A549 (cell line): ENCODE results near the gene ADARB2. TPM values are rescaled to one million over a fixed set of nuclear protein-coding genes. Genes with fewer than 3 reads are reported as not detected.

Experiments
- ATAC-seq, 2 experiments: fragments of 200-7000 bp in 1 of 2; fragments of >200 bp in 1 of 2; cut with Nextera tagmentation in 1 of 2; cut with Tn5 transposase in 1 of 2; 3 replicates each; pipeline versions ENCODE4 v1.8.0 to v1.9.1; 2018 to 2020; ENCODE audit warnings: mild to moderate bottlenecking in 1 of 2, moderate library complexity in 1 of 2
- CTCF ChIA-PET: fragments of 300-600 bp; sonication (Branson Sonifier 250); formaldehyde crosslinking; extraction: SDS; loops from one replicate; lab custom pipeline; 2021; ENCODE audit warnings: antibody characterized with exemption, inconsistent platforms; lab: Yijun Ruan, JAX
- POLR2A ChIA-PET: fragments of 350-600 bp; formaldehyde crosslinking; extraction: SDS; loops from one replicate; lab custom pipeline; 2021; ENCODE audit warnings: antibody characterized with exemption, inconsistent platforms; lab: Yijun Ruan, JAX
- DNase-seq, 2 experiments: peaks; one replicate each; pipeline versions ENCODE4 v3.0.0 to v3.0.0-alpha.2; 2011 to 2016; ENCODE audit warnings: low read depth in 1 of 2, low spot score in 1 of 2
- FAIRE-seq: peaks from 2 replicates; lab custom pipeline; 2011; peaks lifted over from hg19 to GRCh38; lab: Jason Lieb, UNC
- H3K27ac ChIP-seq, 2 experiments: fragments of >200 bp; sonication (Bioruptor Twin); formaldehyde crosslinking; 3 replicates each; pipeline ENCODE4 v1.5.1; 2016 to 2017
- H3K4me1 ChIP-seq: fragments of >200 bp; sonication (Bioruptor Twin); formaldehyde crosslinking; 3 replicates; pipeline ENCODE4 v1.6.1; 2016
- H3K4me2 ChIP-seq: fragments of >200 bp; sonication (Bioruptor Twin); formaldehyde crosslinking; 3 replicates; pipeline ENCODE4 v1.6.1; 2016
- H3K4me3 ChIP-seq: fragments of >200 bp; sonication (Bioruptor Twin); formaldehyde crosslinking; 3 replicates; pipeline ENCODE4 v1.5.1; 2016
- H3K9me3 ChIP-seq: fragments of >200 bp; sonication (Bioruptor Twin); formaldehyde crosslinking; 3 replicates; pipeline ENCODE4 v1.6.1; 2016
- CBX2 ChIP-seq: fragments of 200-600 bp; sonication (generic); IDR thresholded peaks from 2 replicates; pipeline ENCODE4 v1.6.1; 2016; ENCODE audit warnings: low read depth, mild to moderate bottlenecking, borderline replicate concordance
- CHD2 ChIP-seq: fragments of 150-350 bp; IDR thresholded peaks from 2 replicates; pipeline ENCODE4 v1.6.1; 2014; ENCODE audit warnings: low read length; ENCODE audit not compliant: partially characterized antibody
- FOSB ChIP-seq: fragments of 250-450 bp; sonication (Bioruptor Pico); IDR thresholded peaks from 2 replicates; pipeline ENCODE4 v1.5.0; 2020; ENCODE audit warnings: mild to moderate bottlenecking, moderate library complexity
- GATA3 ChIP-seq: IDR thresholded peaks from 2 replicates; pipeline ENCODE4 v1.6.1; 2012; ENCODE audit warnings: borderline replicate concordance
- HOXA7 ChIP-seq: fragments of 250-450 bp; sonication (Bioruptor Pico); IDR thresholded peaks from 2 replicates; pipeline ENCODE4 v1.5.0; 2020; ENCODE audit warnings: mild to moderate bottlenecking, moderate library complexity
- HOXB13 ChIP-seq: fragments of 250-450 bp; sonication (Bioruptor Pico); IDR thresholded peaks from 2 replicates; pipeline ENCODE4 v1.5.0; 2020; ENCODE audit warnings: low read depth, mild to moderate bottlenecking, moderate library complexity
- HOXB5 ChIP-seq: fragments of 250-450 bp; sonication (Bioruptor Pico); IDR thresholded peaks from 2 replicates; pipeline ENCODE4 v1.5.0; 2020; ENCODE audit warnings: mild to moderate bottlenecking, moderate library complexity
- MAFK ChIP-seq: fragments of 450-650 bp; IDR thresholded peaks from 2 replicates; pipeline ENCODE4 v1.6.1; 2014; ENCODE audit not compliant: partially characterized antibody
- MYC ChIP-seq: IDR thresholded peaks from 2 replicates; pipeline ENCODE4 v1.6.1; 2012; ENCODE audit warnings: mild to moderate bottlenecking, inconsistent platforms, low read length, improper control_type of control experiment, borderline replicate concordance
- NPAS2 ChIP-seq: fragments of 250-450 bp; sonication (Bioruptor Pico); IDR thresholded peaks from 2 replicates; pipeline ENCODE4 v1.8.0; 2022; ENCODE audit warnings: mild to moderate bottlenecking, moderate library complexity, borderline replicate concordance
- PHF8 ChIP-seq: fragments of 200-600 bp; sonication (generic); IDR thresholded peaks from 2 replicates; pipeline ENCODE4 v1.6.1; 2016; ENCODE audit warnings: low read depth, mild to moderate bottlenecking, antibody characterized with exemption, moderate library complexity, borderline replicate concordance
- RARB ChIP-seq: fragments of 250-450 bp; sonication (Bioruptor Pico); IDR thresholded peaks from 2 replicates; pipeline ENCODE4 v1.8.0; 2021; ENCODE audit warnings: mild to moderate bottlenecking, moderate library complexity
- RNF2 ChIP-seq: fragments of 200-600 bp; sonication (generic); IDR thresholded peaks from 2 replicates; pipeline ENCODE4 v1.6.1; 2016; ENCODE audit warnings: low read depth, mild to moderate bottlenecking, antibody characterized with exemption, moderate library complexity, borderline replicate concordance
- ZSCAN20 ChIP-seq: fragments of 250-450 bp; sonication (Bioruptor Pico); IDR thresholded peaks from 2 replicates; pipeline ENCODE4 v1.8.0; 2022; ENCODE audit warnings: mild to moderate bottlenecking, moderate library complexity
- whole genome bisulfite sequencing: methylation state at CpG from one replicate; pipeline ENCODE4 v1.1.6; 2017; ENCODE audit errors: missing lambda C conversion rate; 5-methylcytosine and 5-hydroxymethylcytosine counted together
- polyA plus RNA-seq, 4 experiments: library from polyadenylated mRNA; depleted of rRNA in 3 of 4; stranded (reverse); fragments of >200 nt; fragmentation: RNase III in 1 of 4; extraction: RNeasy Plus Mini Kit Qiagen cat#74134 plus additional on column Dnase treatment in 1 of 4; gene quantifications; 2 replicates in 3 of 4; 3 replicates in 1 of 4; pipeline ENCODE4 v1.2.3, GENCODE V29; 2011 to 2017
- TF ChIP-seq, protein P1 (sequence below): IDR thresholded peaks from 2 replicates; pipeline ENCODE4 v1.6.1; 2012
- TF ChIP-seq, protein P2 (sequence below): fragments of 150-350 bp; IDR thresholded peaks from 2 replicates; pipeline ENCODE4 v1.6.1; 2014; ENCODE audit warnings: low read depth, mild to moderate bottlenecking, low read length
- TF ChIP-seq, protein P3 (sequence below): fragments of 200-600 bp; sonication (generic); IDR thresholded peaks from 2 replicates; pipeline ENCODE4 v1.6.1; 2016; ENCODE audit warnings: antibody characterized with exemption, mild to moderate bottlenecking, moderate library complexity

The ADARB2 gene
- polyA plus RNA-seq, 2 of the 4 experiments (the other 2 are of a cell fraction), result not detected

DNA sequence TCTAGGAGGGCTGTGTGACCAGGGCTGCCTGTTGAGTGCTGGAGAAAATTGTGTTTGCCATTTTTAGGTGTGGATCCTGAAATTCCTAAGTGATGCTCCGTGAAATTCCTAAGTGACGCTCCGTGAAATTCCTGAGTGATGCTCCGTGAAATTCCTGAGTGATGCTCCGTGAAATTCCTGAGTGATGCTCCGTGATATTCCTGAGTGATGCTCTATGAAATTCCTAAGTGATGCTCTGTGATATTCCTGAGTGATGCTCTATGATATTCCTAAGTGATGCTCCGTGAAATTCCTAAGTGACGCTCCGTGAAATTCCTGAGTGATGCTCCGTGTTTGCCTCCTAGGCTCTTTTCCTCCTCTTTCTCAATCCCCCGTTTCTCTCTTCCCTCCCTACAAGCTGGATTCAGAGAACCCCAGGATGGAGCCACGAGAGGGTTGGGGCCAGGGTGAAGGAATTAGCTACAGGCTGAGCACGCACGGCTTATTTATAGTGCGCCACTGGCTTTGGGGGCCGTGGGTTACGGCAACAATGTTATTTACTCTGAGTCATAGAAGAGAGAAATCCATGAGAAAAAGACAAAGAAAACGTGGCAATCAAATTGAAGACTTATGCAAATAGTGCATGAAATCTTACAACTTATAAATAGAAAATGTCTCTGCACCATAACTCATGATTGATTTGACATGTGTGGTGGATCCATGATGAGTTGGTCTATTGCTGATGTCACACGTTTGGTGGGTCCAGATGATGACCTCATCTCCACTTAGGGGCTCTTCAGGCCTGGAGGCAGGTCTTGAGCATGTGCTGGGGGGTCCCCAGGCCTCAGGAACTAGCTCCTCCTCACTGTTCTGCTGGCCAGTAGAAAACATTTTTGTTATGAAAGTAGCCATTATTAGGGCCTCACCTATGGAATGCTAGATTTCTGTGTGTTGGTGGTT is 456.6 kb downstream of the ADARB2 start:
- no peak for FAIRE-seq
- ChIA-PET CTCF (no interaction called here), POLR2A (no interaction called here)
- Histone ChIP-seq H3K9me3 (no peaks in the 10 kb centered on the region), H3K4me3 (no peak overlapping the region), H3K4me2 (no peak overlapping the region), H3K4me1 (no peaks in the 10 kb centered on the region), H3K27ac (no peak overlapping the region)
- no peak for ATAC-seq
- WGBS, result 33% methylated on average over 19 of the region's 19 CpGs
- TF ChIP-seq HOXA7 (CRISPR knock-in tag) (no peak), RNF2 (no peak), MAFK (no peak), PHF8 (no peak), GATA3 (no peak), MYC (no peak), CHD2 (no peak), NPAS2 (CRISPR knock-in tag) (no peak), HOXB5 (CRISPR knock-in tag) (no peak), RARB (CRISPR knock-in tag) (no peak), CBX2 (no peak)
- TF ChIP-seq, protein P1, sequence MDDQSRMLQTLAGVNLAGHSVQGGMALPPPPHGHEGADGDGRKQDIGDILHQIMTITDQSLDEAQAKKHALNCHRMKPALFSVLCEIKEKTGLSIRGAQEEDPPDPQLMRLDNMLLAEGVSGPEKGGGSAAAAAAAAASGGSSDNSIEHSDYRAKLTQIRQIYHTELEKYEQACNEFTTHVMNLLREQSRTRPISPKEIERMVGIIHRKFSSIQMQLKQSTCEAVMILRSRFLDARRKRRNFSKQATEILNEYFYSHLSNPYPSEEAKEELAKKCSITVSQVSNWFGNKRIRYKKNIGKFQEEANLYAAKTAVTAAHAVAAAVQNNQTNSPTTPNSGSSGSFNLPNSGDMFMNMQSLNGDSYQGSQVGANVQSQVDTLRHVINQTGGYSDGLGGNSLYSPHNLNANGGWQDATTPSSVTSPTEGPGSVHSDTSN, result no peak
- TF ChIP-seq, protein P2, sequence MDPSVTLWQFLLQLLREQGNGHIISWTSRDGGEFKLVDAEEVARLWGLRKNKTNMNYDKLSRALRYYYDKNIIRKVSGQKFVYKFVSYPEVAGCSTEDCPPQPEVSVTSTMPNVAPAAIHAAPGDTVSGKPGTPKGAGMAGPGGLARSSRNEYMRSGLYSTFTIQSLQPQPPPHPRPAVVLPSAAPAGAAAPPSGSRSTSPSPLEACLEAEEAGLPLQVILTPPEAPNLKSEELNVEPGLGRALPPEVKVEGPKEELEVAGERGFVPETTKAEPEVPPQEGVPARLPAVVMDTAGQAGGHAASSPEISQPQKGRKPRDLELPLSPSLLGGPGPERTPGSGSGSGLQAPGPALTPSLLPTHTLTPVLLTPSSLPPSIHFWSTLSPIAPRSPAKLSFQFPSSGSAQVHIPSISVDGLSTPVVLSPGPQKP, result no peak
- DNase-seq, result no peak

DNA sequence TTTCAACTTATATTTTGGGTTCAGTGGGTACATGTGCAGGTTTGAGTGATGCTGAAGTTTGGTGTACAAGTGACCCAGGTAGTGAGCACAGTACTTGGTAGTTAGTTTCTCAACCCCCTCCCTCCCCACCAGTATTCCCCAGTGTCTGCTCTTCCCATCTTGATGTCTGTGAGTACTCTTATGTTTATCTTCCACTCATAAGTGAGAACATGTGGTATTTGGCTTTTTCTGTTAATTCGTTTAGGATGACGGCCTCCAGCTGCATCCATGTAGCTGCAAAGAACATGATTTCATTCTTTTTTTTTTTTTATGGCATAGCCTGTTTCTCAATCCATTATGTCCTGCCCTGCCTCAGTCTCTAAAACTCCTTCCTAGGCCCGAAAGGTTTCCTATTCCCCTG is 459.0 kb downstream of the ADARB2 start:
- no peak for FAIRE-seq
- TF ChIP-seq HOXB13 (CRISPR knock-in tag) (no peak), ZSCAN20 (CRISPR knock-in tag) (no peak), FOSB (no peak)
- TF ChIP-seq, protein P3, sequence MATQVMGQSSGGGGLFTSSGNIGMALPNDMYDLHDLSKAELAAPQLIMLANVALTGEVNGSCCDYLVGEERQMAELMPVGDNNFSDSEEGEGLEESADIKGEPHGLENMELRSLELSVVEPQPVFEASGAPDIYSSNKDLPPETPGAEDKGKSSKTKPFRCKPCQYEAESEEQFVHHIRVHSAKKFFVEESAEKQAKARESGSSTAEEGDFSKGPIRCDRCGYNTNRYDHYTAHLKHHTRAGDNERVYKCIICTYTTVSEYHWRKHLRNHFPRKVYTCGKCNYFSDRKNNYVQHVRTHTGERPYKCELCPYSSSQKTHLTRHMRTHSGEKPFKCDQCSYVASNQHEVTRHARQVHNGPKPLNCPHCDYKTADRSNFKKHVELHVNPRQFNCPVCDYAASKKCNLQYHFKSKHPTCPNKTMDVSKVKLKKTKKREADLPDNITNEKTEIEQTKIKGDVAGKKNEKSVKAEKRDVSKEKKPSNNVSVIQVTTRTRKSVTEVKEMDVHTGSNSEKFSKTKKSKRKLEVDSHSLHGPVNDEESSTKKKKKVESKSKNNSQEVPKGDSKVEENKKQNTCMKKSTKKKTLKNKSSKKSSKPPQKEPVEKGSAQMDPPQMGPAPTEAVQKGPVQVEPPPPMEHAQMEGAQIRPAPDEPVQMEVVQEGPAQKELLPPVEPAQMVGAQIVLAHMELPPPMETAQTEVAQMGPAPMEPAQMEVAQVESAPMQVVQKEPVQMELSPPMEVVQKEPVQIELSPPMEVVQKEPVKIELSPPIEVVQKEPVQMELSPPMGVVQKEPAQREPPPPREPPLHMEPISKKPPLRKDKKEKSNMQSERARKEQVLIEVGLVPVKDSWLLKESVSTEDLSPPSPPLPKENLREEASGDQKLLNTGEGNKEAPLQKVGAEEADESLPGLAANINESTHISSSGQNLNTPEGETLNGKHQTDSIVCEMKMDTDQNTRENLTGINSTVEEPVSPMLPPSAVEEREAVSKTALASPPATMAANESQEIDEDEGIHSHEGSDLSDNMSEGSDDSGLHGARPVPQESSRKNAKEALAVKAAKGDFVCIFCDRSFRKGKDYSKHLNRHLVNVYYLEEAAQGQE, result no peak
- TF ChIP-seq, protein P1, result no peak
- H3K4me2 ChIP-seq, result no peak overlapping the region
- WGBS, result 8% methylated on average over 3 of the region's 3 CpGs
- no peak for DNase-seq
- no peaks in the 10 kb centered on the region for H3K9me3 ChIP-seq
- ATAC-seq, result no peak
- ChIA-PET POLR2A (no interaction called here), CTCF (no interaction called here)
- no peaks in the 10 kb centered on the region for H3K4me1 ChIP-seq
- no peak overlapping the region for H3K27ac ChIP-seq
- no peak overlapping the region for H3K4me3 ChIP-seq
